Measurements from ENCODE around the gene TMEM11. TPM values are rescaled to one million over a fixed set of nuclear protein-coding genes. Genes with fewer than 3 reads are reported as not detected.

TMEM11 gene
- 11.2 TPM for total RNA-seq

- DNase-seq = peak; percentile 93
Observed at GRCh38 chr17:21214015-21214776, at the start of gene TMEM11. TMEM11 (minus strand) TSS chr17:21214161; CDS start chr17:21214152, 9 bp downstream.

- no peak for DNase-seq
Observed at GRCh38 chr17:21263376-21263775, 49.4 kb upstream of the TMEM11 start.

GRCh38 chr17:21262259-21262993, 48.5 kb upstream of the TMEM11 start:
- no peak for DNase-seq

GRCh38 chr17:21258593-21258992, 44.6 kb upstream of the TMEM11 start:
- DNase-seq = no peak

- no peak for DNase-seq
Observed at GRCh38 chr17:21253646-21254441, 39.9 kb upstream of the TMEM11 start.

GRCh38 chr17:21252796-21253645, 39.1 kb upstream of the TMEM11 start, which contains the start of gene NATD1:
NATD1 (minus strand) TSS chr17:21253410; CDS start chr17:21253264, 146 bp downstream.
- DNase-seq = peak; percentile 84

GRCh38 chr17:21252289-21252795, 38.4 kb upstream of the TMEM11 start:
- no peak for DNase-seq

GRCh38 chr17:21251337-21252010, 37.5 kb upstream of the TMEM11 start:
- no peak for DNase-seq

GRCh38 chr17:21250854-21251253, 36.9 kb upstream of the TMEM11 start:
- no peak for DNase-seq

GRCh38 chr17:21249920-21250703, 36.2 kb upstream of the TMEM11 start:
- DNase-seq = no peak

GRCh38 chr17:21249086-21249795, 35.3 kb upstream of the TMEM11 start:
- DNase-seq = no peak

- DNase-seq = no peak
Observed at GRCh38 chr17:21248500-21248899, 34.5 kb upstream of the TMEM11 start.

- DNase-seq = no peak
Observed at GRCh38 chr17:21247552-21248258, 33.7 kb upstream of the TMEM11 start.

- DNase-seq = no peak
Observed at GRCh38 chr17:21246698-21247097, 32.7 kb upstream of the TMEM11 start.

GRCh38 chr17:21245639-21246084, 31.7 kb upstream of the TMEM11 start:
- no peak for DNase-seq

GRCh38 chr17:21243516-21244303, 29.7 kb upstream of the TMEM11 start:
- no peak for DNase-seq

- no peak for DNase-seq
Observed at GRCh38 chr17:21242780-21243515, 29.0 kb upstream of the TMEM11 start.

Measured in occipital lobe (tissue), 2 donors.